Activated T-helper 1 cell treated with anti-CD3 and anti-CD28 coated beads, Interleukin-12 subunit alpha, Interleukin-12 subunit beta, Interleukin-2, Interleukin-4 antibody, amounts not matched to agents 30 ng/mL and 10 ng/mL and 1 ng/mL, durations not matched to agents 14 hours and 24 hours and 36 hours (primary cell): ENCODE measurements around the gene PIGT. TPM values are rescaled to one million over a fixed set of nuclear protein-coding genes. Genes with fewer than 3 reads are reported as not detected.
"Not testable (repeated sequence)": the region's sequence is repeated elsewhere in the genome, so short reads cannot be mapped to it uniquely, and the experiment has no call there.

Source experiments
- DNase-seq: peaks from one replicate; pipeline ENCODE4 v3.0.0; 2021; ENCODE audit warnings: low spot score
- H3K27ac Mint-ChIP-seq: one replicate; pipeline ENCODE4 v1.8.0; 2021; ENCODE audit warnings: mild to moderate bottlenecking, mixed read lengths
- H3K27me3 Mint-ChIP-seq: one replicate; pipeline ENCODE4 v1.8.0; 2022; ENCODE audit warnings: mild to moderate bottlenecking, moderate library complexity, mixed read lengths; ENCODE audit not compliant: insufficient read depth
- H3K36me3 Mint-ChIP-seq: one replicate; pipeline ENCODE4 v1.8.0; 2021; ENCODE audit warnings: low read depth, mixed read lengths
- H3K4me1 Mint-ChIP-seq: one replicate; pipeline ENCODE4 v1.8.0; 2021; ENCODE audit warnings: low read depth, mixed read lengths
- H3K4me3 Mint-ChIP-seq: one replicate; pipeline ENCODE4 v1.8.0; 2021; ENCODE audit warnings: mild to moderate bottlenecking, moderate library complexity, mixed read lengths
- H3K9me3 Mint-ChIP-seq: one replicate; pipeline ENCODE4 v1.8.0; 2021; ENCODE audit warnings: mixed read lengths
- intact Hi-C: fragments of 100-400 bp; cut with micrococcal nuclease; formaldehyde crosslinking; loops from one replicate; pipeline ENCODE4 v1.15.1; 2024
- total RNA-seq: library from RNA; stranded (reverse); gene quantifications from 2 replicates; pipeline ENCODE4 v1.2.3, GENCODE V29; 2022

PIGT gene
- total RNA-seq, 1 donor from 2014 or later, result 90.6 TPM

DNA sequence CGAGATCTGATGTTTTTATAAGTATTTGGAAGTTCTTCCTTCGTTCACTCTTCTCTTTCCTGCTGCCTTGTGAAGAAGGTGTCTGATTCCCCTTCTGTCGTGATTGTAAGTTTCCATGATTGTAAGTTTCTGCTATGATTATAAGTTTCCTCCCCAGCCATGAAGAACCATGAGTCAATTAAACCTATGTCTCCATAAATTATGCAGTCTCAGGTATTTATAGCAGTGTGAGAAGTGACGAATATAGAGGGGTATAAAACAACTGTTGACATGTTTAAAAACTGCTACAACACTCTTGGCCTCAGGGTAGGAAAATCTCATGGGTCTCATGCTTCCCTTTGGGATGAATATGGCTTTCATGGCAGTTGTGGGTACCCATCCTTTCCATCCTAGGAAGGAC is 47.8 kb downstream of the PIGT start:
- Mint-ChIP-seq H3K36me3 (no peaks in the 10 kb centered on the region), H3K4me3 (no peak overlapping the region), H3K27ac (no peak overlapping the region), H3K9me3 (no peaks in the 10 kb centered on the region), H3K27me3 (peaks cover 32% of the 10 kb centered on the region), H3K4me1 (no peaks in the 10 kb centered on the region)
- DNase-seq, result no peak
- intact Hi-C loops, result no loop called here

DNA sequence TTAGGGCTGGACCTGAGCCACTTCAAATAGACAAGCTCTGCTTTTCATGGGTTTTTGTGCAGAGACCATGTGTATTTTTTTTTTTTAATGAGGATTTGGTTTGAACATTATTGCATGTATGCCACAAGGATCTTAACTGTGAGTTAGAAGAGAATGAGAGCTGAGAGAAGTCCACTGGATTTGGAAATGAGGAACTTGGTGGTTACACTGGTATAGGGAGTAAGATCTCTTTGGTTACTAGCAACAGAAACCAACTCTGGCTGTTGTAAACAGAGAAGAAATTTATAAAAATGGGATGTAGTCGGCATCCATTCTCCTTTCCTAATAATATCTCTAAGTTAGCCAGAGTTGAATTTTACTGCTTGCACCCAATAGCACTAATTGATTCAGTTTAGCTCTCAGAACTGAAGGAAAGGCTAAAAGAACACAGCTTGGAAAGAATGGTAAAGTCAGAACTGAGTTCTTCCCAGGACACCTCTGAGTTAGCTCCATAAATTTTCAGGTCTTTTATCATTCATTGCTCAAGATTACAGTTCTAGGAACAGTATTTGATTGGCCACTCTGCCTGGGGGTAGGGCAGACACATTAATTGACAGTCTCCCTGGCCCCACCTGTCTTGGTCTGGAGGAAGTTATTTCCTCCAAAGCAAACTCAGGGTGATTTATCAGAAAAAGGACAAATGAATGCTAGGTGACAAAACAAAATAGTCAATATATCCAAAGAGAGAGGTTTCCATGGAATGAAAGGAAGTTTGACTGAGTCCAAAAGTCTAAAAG is 49.7 kb downstream of the PIGT start:
- H3K4me3 Mint-ChIP-seq, result no peak overlapping the region
- peaks cover 46% of the 10 kb centered on the region for H3K27me3 Mint-ChIP-seq
- intact Hi-C loops, result no loop called here
- H3K27ac Mint-ChIP-seq, result no peak overlapping the region
- DNase-seq, result no peak
- no peaks in the 10 kb centered on the region for H3K36me3 Mint-ChIP-seq
- H3K4me1 Mint-ChIP-seq, result no peaks in the 10 kb centered on the region
- H3K9me3 Mint-ChIP-seq, result no peaks in the 10 kb centered on the region

DNA sequence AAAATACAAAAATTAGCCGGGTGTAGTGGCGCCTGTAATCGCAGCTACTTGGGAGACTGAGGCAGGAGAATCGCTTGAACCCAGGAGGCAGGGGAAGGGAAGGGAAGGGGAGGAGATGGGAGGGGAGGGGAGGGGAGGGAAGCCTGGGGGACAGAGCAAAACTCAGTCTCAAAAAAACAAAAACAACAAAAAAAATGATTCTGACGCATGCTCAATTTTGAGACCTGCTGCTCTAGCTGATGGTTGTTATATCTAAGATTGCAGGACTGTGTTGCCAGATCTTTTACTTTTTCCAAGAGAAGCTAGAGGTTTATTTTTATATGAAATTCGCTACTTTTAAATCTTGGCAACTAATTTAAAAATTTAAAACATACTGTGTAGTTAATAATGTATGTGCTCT is 51.2 kb downstream of the PIGT start:
- Mint-ChIP-seq H3K9me3 (no peaks in the 10 kb centered on the region), H3K27me3 (peaks cover 52% of the 10 kb centered on the region), H3K4me1 (peaks cover 4% of the 10 kb centered on the region), H3K27ac (no peak overlapping the region), H3K4me3 (no peak overlapping the region), H3K36me3 (no peaks in the 10 kb centered on the region)
- intact Hi-C loops, result no loop called here
- DNase-seq, result no peak

DNA sequence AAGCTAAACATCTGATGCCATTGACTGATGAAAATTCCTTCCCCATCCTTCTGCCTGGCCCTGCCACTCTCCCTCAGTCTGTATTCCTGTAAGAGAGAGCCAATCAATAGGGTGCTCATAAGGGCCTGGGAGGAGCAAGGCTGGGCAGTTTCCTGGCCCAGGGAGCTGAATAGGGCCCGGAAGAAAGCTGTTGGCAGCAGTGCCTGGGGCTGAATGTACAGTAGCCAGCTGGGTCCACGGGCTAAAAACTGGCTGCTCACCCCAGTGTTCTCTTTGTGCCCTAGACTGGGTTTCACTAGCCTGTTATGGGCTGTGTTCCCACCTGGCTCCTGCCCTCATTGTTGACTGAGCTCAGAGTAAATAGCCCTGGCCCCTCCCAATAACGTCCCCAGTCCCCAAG is 51.9 kb downstream of the PIGT start:
- H3K27me3 Mint-ChIP-seq, result peaks cover 55% of the 10 kb centered on the region
- intact Hi-C loops, result no loop called here

DNA sequence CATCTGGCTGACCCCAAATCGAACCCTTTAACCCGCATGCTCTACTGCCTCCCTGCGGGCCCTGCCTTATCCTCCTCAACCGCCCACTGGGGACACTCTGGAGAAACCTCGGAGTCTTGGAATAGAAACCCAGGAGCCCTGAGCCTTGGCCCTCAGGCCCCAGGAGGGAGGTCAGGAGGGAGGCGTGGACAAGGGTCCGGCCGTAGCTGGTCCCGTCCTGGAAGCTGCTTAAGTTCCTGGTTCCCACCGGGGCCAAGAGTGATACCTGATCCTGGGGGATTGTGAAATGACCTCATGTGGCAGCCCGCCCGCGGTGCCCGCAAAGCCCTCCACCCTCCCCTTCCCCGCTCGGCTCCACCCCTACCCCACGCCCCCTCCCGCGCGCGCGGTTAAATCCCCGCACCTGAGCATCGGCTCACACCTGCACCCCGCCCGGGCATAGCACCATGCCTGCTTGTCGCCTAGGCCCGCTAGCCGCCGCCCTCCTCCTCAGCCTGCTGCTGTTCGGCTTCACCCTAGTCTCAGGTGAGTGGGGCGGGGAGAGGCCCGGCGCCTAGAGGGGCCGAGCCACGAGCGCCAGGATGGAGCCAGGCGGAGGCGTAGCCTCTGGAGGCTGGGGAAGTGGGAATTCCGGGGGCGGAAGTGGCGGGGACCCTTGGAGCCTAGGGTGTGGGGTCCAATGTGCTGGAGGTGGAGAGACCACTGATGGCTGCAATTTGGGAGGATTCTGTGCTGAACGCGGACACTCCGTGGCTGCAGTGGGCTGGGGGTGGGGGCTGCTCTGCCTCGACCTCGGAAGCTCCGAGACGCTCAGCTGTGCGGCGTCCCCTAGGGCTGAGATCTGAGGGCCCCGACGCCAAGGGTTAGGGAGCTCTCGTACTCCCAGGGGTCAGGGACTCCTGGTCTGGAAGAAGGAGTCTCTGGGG is 53.7 kb downstream of the PIGT start, which contains the start of gene WFDC2:
Gene WFDC2, plus strand, starts transcription at position 418 of the 926 bp plus-strand sequence. Its CDS starts 29 bp downstream, at position 447.
- DNase-seq, result no peak
- H3K9me3 Mint-ChIP-seq, result no peaks in the 10 kb centered on the region
- peaks cover 69% of the 10 kb centered on the region for H3K27me3 Mint-ChIP-seq
- peak within 1 kb of the TSS; percentile 8 for H3K4me3 Mint-ChIP-seq
- no peak within 1 kb of the TSS for H3K27ac Mint-ChIP-seq
- H3K4me1 Mint-ChIP-seq, result peaks cover 4% of the 10 kb centered on the region
- no peaks in the 10 kb centered on the region for H3K36me3 Mint-ChIP-seq
- intact Hi-C loops, result no loop called here

More for the DNA sequence above, 51.9 kb downstream of the PIGT start:
- Mint-ChIP-seq H3K27ac (no peak overlapping the region), H3K4me3 (no peak overlapping the region), H3K9me3 (no peaks in the 10 kb centered on the region), H3K4me1 (peaks cover 4% of the 10 kb centered on the region), H3K36me3 (no peaks in the 10 kb centered on the region)
- DNase-seq, result no peak

- peaks cover 69% of the 10 kb centered on the region for H3K27me3 Mint-ChIP-seq
- no peak for DNase-seq
These were observed 54.5 kb downstream of the PIGT start for GRCh38 chr20:45470262-45470931.

GRCh38 chr20:45470937-45471336 is 55.0 kb downstream of the PIGT start:
- H3K4me3 Mint-ChIP-seq, result peak overlapping the region; percentile 42
- H3K9me3 Mint-ChIP-seq, result no peaks in the 10 kb centered on the region
- no peak overlapping the region for H3K27ac Mint-ChIP-seq
- peaks cover 68% of the 10 kb centered on the region for H3K27me3 Mint-ChIP-seq
- intact Hi-C loops, result no loop called here
- peaks cover 4% of the 10 kb centered on the region for H3K4me1 Mint-ChIP-seq
- no peaks in the 10 kb centered on the region for H3K36me3 Mint-ChIP-seq
- no peak for DNase-seq

More at GRCh38 chr20:45470262-45470931, 54.5 kb downstream of the PIGT start:
- intact Hi-C loops, result no loop called here
- Mint-ChIP-seq H3K4me3 (peak overlapping the region; percentile 7), H3K9me3 (no peaks in the 10 kb centered on the region), H3K4me1 (peaks cover 4% of the 10 kb centered on the region), H3K27ac (no peak overlapping the region), H3K36me3 (no peaks in the 10 kb centered on the region)

DNA sequence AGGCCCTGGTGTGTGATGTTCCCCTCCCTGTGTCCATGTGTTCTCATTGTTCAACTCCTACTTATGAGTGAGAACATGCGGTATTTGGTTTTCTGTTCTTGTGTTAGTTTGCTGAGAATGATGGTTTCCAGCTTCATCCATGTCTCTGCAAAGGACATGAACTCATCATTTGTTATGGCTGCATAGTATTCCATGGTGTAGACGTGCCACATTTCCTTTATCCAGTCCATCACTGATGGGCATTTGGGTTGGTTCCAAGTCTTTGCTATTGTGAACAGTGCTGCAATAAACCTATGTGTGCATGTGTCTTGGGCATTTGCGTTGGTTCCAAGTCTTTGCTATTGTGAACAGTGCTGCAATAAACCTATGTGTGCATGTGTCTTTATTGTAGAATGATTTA is 56.3 kb downstream of the PIGT start:
- H3K36me3 Mint-ChIP-seq, H3K4me1 Mint-ChIP-seq, H3K4me3 Mint-ChIP-seq, H3K27ac Mint-ChIP-seq, intact Hi-C loops, H3K9me3 Mint-ChIP-seq, DNase-seq: not testable (repeated sequence)
- peaks cover 61% of the 10 kb centered on the region for H3K27me3 Mint-ChIP-seq

Other genes with a start within 250 kb of the PIGT start
- gene PI3, start 241.2 kb upstream of the PIGT start, total RNA-seq, result not detected in 2 replicates
- gene SEMG1, start 209.1 kb upstream of the PIGT start, total RNA-seq, result not detected in 2 replicates
- gene SEMG2, start 194.8 kb upstream of the PIGT start, total RNA-seq, result not detected in 2 replicates
- not detected in 2 replicates for gene SLPI, start 161.6 kb upstream of the PIGT start, total RNA-seq
- 0.18 TPM in 1 of 2 replicates, not detected in the other for gene RBPJL, start 109.3 kb upstream of the PIGT start, total RNA-seq
- gene MATN4, start 107.8 kb upstream of the PIGT start, total RNA-seq, result 2.0 and 2.1 TPM in 2 replicates
- 220 and 222 TPM in 2 replicates for gene SDC4, start 67.7 kb upstream of the PIGT start, total RNA-seq
- gene SYS1, start 53.0 kb upstream of the PIGT start, total RNA-seq, result 25.6 and 26.4 TPM in 2 replicates
- gene TP53TG5, start 37.8 kb upstream of the PIGT start, total RNA-seq, result 0.07 and 0.08 TPM in 2 replicates
- gene DBNDD2, start 7.9 kb upstream of the PIGT start, total RNA-seq, result 21.7 and 24.6 TPM in 2 replicates
- gene WFDC2, start 53.6 kb downstream of the PIGT start, total RNA-seq, result not detected in 2 replicates
- not detected in 2 replicates for gene SPINT3, start 99.5 kb downstream of the PIGT start, total RNA-seq
- not detected in 2 replicates for gene WFDC6, start 123.3 kb downstream of the PIGT start, total RNA-seq
- not detected in 2 replicates for gene EPPIN, start 131.3 kb downstream of the PIGT start, total RNA-seq
- not detected in 2 replicates for gene WFDC8, start 163.1 kb downstream of the PIGT start, total RNA-seq
- not detected in 2 replicates for gene WFDC10A, start 213.6 kb downstream of the PIGT start, total RNA-seq
- not detected in 2 replicates for gene WFDC9, start 215.1 kb downstream of the PIGT start, total RNA-seq